Endothelial cell of umbilical vein (primary cell): ENCODE measurements around the gene NOTCH3.

Experiments
- EZH2 ChIP-seq: IDR thresholded peaks from 2 replicates; pipeline ENCODE4 v1.6.1; 2012; ENCODE audit warnings: borderline replicate concordance, low read depth, mild to moderate bottlenecking, moderate library complexity, low read length, inconsistent platforms; ENCODE audit not compliant: severe bottlenecking
- FOS ChIP-seq: IDR thresholded peaks from 2 replicates; pipeline ENCODE4 v1.6.1; 2011; ENCODE audit warnings: mild to moderate bottlenecking, low read length, moderate library complexity, borderline replicate concordance; ENCODE audit not compliant: insufficient read depth
- GATA2 ChIP-seq: IDR thresholded peaks from 2 replicates; pipeline ENCODE4 v1.7.0; 2011; ENCODE audit warnings: low read depth, mild to moderate bottlenecking, moderate library complexity, mixed read lengths, low read length; ENCODE audit not compliant: insufficient read length, insufficient read depth
- JUN ChIP-seq: IDR thresholded peaks from 2 replicates; pipeline ENCODE4 v1.6.1; 2011; ENCODE audit warnings: borderline replicate concordance, low read depth; ENCODE audit not compliant: insufficient read length, insufficient read depth
- MYC ChIP-seq: IDR thresholded peaks from one replicate; pipeline ENCODE4 v1.6.1; 2011; ENCODE audit warnings: mild to moderate bottlenecking, low read depth, low read length
- POLR2A ChIP-seq: IDR thresholded peaks from 2 replicates; pipeline ENCODE4 v1.6.1; 2012; ENCODE audit warnings: low read depth, mild to moderate bottlenecking, control low read depth, low read length
- POLR2AphosphoS5 ChIP-seq: IDR thresholded peaks from 2 replicates; pipeline ENCODE4 v1.6.1; 2012; ENCODE audit warnings: low read depth, mild to moderate bottlenecking, control low read depth, low read length, moderate library complexity; ENCODE audit not compliant: insufficient read depth
- TF ChIP-seq, protein P1 (sequence below), 2 donors: IDR thresholded peaks; 1 replicate in 1 of 2; 2 replicates in 1 of 2; pipeline ENCODE4 v1.5.1; 2011; ENCODE audit warnings: low read length in 2 of 2, mild to moderate bottlenecking in 2 of 2, moderate library complexity in 2 of 2, control low read depth in 1 of 2, inconsistent platforms in 1 of 2, low read depth in 1 of 2; ENCODE audit not compliant: insufficient read depth in 1 of 2; ENCODE audit errors: extremely low read depth in 1 of 2
- TF ChIP-seq, protein P2 (sequence below): IDR thresholded peaks from 2 replicates; pipeline ENCODE4 v1.6.1; 2011; ENCODE audit not compliant: insufficient read depth, insufficient read length

DNA sequence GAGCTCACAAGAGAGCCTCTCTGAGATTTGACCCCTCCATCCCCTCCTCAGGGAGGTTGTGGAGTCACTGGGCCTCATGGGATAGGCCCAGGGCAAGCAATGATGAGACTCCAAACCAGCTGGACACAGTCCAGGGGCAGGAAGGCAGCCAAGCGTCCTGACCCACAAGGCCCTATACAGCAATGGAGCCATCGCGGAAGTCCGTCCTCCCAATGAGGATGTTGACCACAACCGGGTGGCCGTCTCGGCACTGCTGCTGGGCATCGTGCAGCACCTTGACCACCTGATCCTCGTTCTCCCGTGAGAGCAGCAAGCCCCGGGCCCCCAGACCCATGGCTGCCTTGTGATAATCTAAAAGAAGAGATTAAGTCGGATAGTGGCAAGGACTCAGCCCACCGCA is 85.7 kb downstream of the NOTCH3 start:
- TF ChIP-seq, protein P1, sequence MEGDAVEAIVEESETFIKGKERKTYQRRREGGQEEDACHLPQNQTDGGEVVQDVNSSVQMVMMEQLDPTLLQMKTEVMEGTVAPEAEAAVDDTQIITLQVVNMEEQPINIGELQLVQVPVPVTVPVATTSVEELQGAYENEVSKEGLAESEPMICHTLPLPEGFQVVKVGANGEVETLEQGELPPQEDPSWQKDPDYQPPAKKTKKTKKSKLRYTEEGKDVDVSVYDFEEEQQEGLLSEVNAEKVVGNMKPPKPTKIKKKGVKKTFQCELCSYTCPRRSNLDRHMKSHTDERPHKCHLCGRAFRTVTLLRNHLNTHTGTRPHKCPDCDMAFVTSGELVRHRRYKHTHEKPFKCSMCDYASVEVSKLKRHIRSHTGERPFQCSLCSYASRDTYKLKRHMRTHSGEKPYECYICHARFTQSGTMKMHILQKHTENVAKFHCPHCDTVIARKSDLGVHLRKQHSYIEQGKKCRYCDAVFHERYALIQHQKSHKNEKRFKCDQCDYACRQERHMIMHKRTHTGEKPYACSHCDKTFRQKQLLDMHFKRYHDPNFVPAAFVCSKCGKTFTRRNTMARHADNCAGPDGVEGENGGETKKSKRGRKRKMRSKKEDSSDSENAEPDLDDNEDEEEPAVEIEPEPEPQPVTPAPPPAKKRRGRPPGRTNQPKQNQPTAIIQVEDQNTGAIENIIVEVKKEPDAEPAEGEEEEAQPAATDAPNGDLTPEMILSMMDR (IDR thresholded peaks at IDR 0.05; ENCODE audit: extremely low read depth in 1 of 2, insufficient read depth in 1 of 2, low read depth in 1 of 2, low read length in 2 of 2) = no peak
- TF ChIP-seq POLR2A (no peak), EZH2 (no peak), JUN (no peak), POLR2AphosphoS5 (no peak), GATA2 (no peak), MYC (no peak), FOS (no peak)
- TF ChIP-seq, protein P2, sequence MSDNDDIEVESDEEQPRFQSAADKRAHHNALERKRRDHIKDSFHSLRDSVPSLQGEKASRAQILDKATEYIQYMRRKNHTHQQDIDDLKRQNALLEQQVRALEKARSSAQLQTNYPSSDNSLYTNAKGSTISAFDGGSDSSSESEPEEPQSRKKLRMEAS = no peak
